OCI-LY7 (cell line): ENCODE data around the gene PRKRIP1. TPM values are rescaled to one million over a fixed set of nuclear protein-coding genes. Genes with fewer than 3 reads are reported as not detected.

Experiments used
- BruUV-seq: library from RNA; stranded (reverse); fragments of 400-500 nt; replicated peaks from 2 replicates; lab custom pipeline; 2021; lab: Mats Ljungman, UMichigan
- CTCF ChIA-PET: fragments of 300-600 bp; sonication (Branson Sonifier 250); formaldehyde crosslinking; loops from one replicate; lab custom pipeline; 2022; ENCODE audit warnings: antibody characterized with exemption; ENCODE audit not compliant: unreplicated experiment; lab: Charles Lee
- POLR2A ChIA-PET: fragments of 300-600 bp; sonication (Branson Sonifier 250); formaldehyde crosslinking; loops from one replicate; lab custom pipeline; 2022; ENCODE audit warnings: antibody characterized with exemption; lab: Charles Lee
- DNase-seq: peaks from one replicate; pipeline ENCODE4 v3.0.0-alpha.2; 2015; ENCODE audit warnings: low spot score
- H2AFZ ChIP-seq: fragments of 200-600 bp; sonication (generic), shearing (Covaris generic); 2 replicates; pipeline ENCODE4 v1.6.1; 2014; ENCODE audit warnings: mild to moderate bottlenecking, antibody characterized with exemption, low read length, moderate library complexity
- H3K27ac ChIP-seq: fragments of 200-600 bp; sonication (generic); 2 replicates; pipeline ENCODE4 v1.5.1; 2014; ENCODE audit warnings: mixed run types, low read depth, mild to moderate bottlenecking, moderate library complexity, low read length, inconsistent platforms; ENCODE audit not compliant: poor library complexity, severe bottlenecking
- H3K36me3 ChIP-seq: fragments of 200-600 bp; sonication (generic); 2 replicates; pipeline ENCODE4 v1.6.1; 2014; ENCODE audit warnings: mild to moderate bottlenecking, antibody characterized with exemption, low read length, moderate library complexity, mixed read lengths; ENCODE audit not compliant: insufficient read depth
- H3K4me1 ChIP-seq: fragments of 200-600 bp; sonication (generic); 2 replicates; pipeline ENCODE4 v1.5.1; 2014; ENCODE audit warnings: mild to moderate bottlenecking, low read length; ENCODE audit not compliant: insufficient read depth, poor library complexity, severe bottlenecking
- H3K4me2 ChIP-seq: fragments of 200-600 bp; sonication (generic); 2 replicates; pipeline ENCODE4 v1.6.1; 2014; ENCODE audit warnings: mild to moderate bottlenecking, low read length
- H3K4me3 ChIP-seq: fragments of 200-600 bp; sonication (generic); 2 replicates; pipeline ENCODE4 v1.5.1; 2014; ENCODE audit warnings: mild to moderate bottlenecking, low read depth, low read length; ENCODE audit not compliant: poor library complexity, severe bottlenecking
- H3K79me2 ChIP-seq: fragments of 200-600 bp; sonication (generic); 2 replicates; pipeline ENCODE4 v1.6.1; 2016; ENCODE audit warnings: low read depth, mild to moderate bottlenecking, low read length, moderate library complexity, mixed read lengths; ENCODE audit not compliant: insufficient read depth
- H3K9me2 ChIP-seq: fragments of 200-600 bp; sonication (generic); 2 replicates; pipeline ENCODE4 v1.6.1; 2016; ENCODE audit warnings: mild to moderate bottlenecking, low read length, mixed read lengths; ENCODE audit not compliant: insufficient read depth
- H3K9me3 ChIP-seq: fragments of 200-600 bp; sonication (generic); 2 replicates; pipeline ENCODE4 v1.6.1; 2014; ENCODE audit warnings: mild to moderate bottlenecking, mixed run types, low read length, mixed read lengths
- H4K20me1 ChIP-seq: fragments of 200-600 bp; sonication (generic); 2 replicates; pipeline ENCODE4 v1.6.1; 2014; ENCODE audit warnings: mild to moderate bottlenecking, antibody characterized with exemption, low read length, moderate library complexity, mixed read lengths; ENCODE audit not compliant: insufficient read depth
- CTCF ChIP-seq: fragments of 200-600 bp; sonication (generic); conservative IDR thresholded peaks from 2 replicates; pipeline ENCODE4 v1.5.1; 2014; ENCODE audit warnings: mild to moderate bottlenecking, antibody characterized with exemption, low read length, moderate library complexity, mixed read lengths
- EZH2phosphoT487 ChIP-seq: fragments of 200-600 bp; sonication (generic); IDR thresholded peaks from 2 replicates; pipeline ENCODE4 v1.6.1; 2018; ENCODE audit warnings: low read depth, borderline replicate concordance, mild to moderate bottlenecking, mixed run types, antibody characterized with exemption, low read length, moderate library complexity, mixed read lengths
- intact Hi-C: fragments of 100-400 bp; cut with micrococcal nuclease; formaldehyde crosslinking; loops from one replicate; pipeline ENCODE4 v1.10.0; 2022; ENCODE audit not compliant: unreplicated experiment
- total RNA-seq, 2 experiments: library from RNA; depleted of rRNA in 1 of 2; stranded (reverse); fragments of >200 nt in 1 of 2; shearing (Covaris generic) in 1 of 2; gene quantifications; 2 replicates each; pipeline ENCODE4 v1.2.3, GENCODE V29; 2014 to 2022

The PRKRIP1 gene
- total RNA-seq, 2 experiments from 2014 or later = 47.1 to 48.2 TPM

GRCh38 chr7:102464577-102465280, 68.6 kb downstream of the PRKRIP1 start, which contains the start of the genes ALKBH4 and LRWD1:
Gene ALKBH4 (minus strand): TSS chr7:102464863. CDS start chr7:102464836, 27 bp downstream.
Gene LRWD1 (plus strand): TSS chr7:102464984. CDS start chr7:102465081, 97 bp downstream.
- H3K4me2 ChIP-seq = peak within 1 kb of the TSS; percentile 96
- H3K9me3 ChIP-seq = no peaks in the 10 kb centered on the region
- peak within 1 kb of the TSS; percentile 97 for H3K4me3 ChIP-seq
- peaks cover 20% of the 10 kb centered on the region for H3K4me1 ChIP-seq
- CTCF ChIA-PET = interaction anchor here (0.6 kb wide), 1 partner anchor 161 kb away, joined by 3 read pairs; no protein-coding TSS in a partner anchor
- intact Hi-C loops = loop anchor here (2.0 to 5.0 kb wide), 2 partner anchors 60 to 177 kb away; partner anchors contain the start of gene SH2B2
- H3K27ac ChIP-seq = peak within 1 kb of the TSS; percentile 43
- H4K20me1 ChIP-seq = no peaks in the 10 kb centered on the region
- POLR2A ChIA-PET = interaction anchor here (0.8 to 1.6 kb wide), 5 partner anchors 9 to 55 kb away, joined by 3 to 4 read pairs (median 4); no protein-coding TSS in a partner anchor
- H3K9me2 ChIP-seq = no peaks in the 10 kb centered on the region
- DNase-seq = peak; percentile 95
- H3K36me3 ChIP-seq = peaks cover 20% of the 10 kb centered on the region
- peaks cover 17% of the 10 kb centered on the region; the same call in 1 of the 2 replicates for H3K79me2 ChIP-seq
- peak within 1 kb of the TSS; percentile 93 for H2AFZ ChIP-seq
- TF ChIP-seq CTCF (0 out of 2 replicates have a peak, but pooled peaks have one; percentile 36), EZH2phosphoT487 (no peak)
- BruUV-seq = no TSS peak

DNA sequence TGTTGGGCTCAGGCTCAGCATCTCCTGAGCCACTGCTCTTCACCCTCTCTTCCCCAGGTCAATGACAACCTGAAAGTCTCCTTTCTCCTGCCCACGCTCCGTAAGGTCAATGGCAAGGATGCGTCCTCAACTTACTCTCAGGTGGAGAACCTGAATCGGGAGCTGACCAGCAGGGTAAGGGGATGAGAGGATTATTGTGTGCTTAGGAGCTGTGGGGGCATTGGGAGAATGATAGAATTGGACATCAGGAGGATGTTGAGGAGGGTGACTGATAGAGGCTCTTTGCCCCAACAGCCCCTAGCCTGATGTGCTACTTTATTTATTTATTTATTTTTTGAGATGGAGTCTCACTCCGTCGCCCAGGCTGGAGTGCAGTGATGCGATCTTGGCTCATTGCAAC, 69.9 kb downstream of the PRKRIP1 start:
- peaks cover 17% of the 10 kb centered on the region; the same call in 1 of the 2 replicates for H3K79me2 ChIP-seq
- BruUV-seq = no TSS peak
- intact Hi-C loops = loop anchor here (5.0 kb wide), 1 partner anchor 179 kb away; the partner anchor contains the start of gene SH2B2

More for the DNA sequence above, 69.9 kb downstream of the PRKRIP1 start:
- H3K27ac ChIP-seq = peak overlapping the region; percentile 43
- CTCF ChIA-PET = interaction anchor here (0.6 kb wide), 1 partner anchor 71 kb away, joined by 3 read pairs; no protein-coding TSS in a partner anchor
- H3K36me3 ChIP-seq = peaks cover 30% of the 10 kb centered on the region
- no peak overlapping the region for H2AFZ ChIP-seq
- H3K4me3 ChIP-seq = peak overlapping the region; percentile 97
- no peaks in the 10 kb centered on the region for H3K9me3 ChIP-seq
- TF ChIP-seq EZH2phosphoT487 (no peak), CTCF (no peak)
- H3K4me1 ChIP-seq = peaks cover 20% of the 10 kb centered on the region
- peak overlapping the region; percentile 96 for H3K4me2 ChIP-seq
- no peaks in the 10 kb centered on the region for H3K9me2 ChIP-seq
- DNase-seq = no peak
- H4K20me1 ChIP-seq = no peaks in the 10 kb centered on the region
- POLR2A ChIA-PET = interaction anchor here (0.6 to 1.5 kb wide), 8 partner anchors 9 to 54 kb away, joined by 3 to 6 read pairs (median 3); no protein-coding TSS in a partner anchor
